NCI-H226 (cell line): ENCODE results near the gene TNIP1.

Experiments used
- DNase-seq: peaks from one replicate; pipeline ENCODE4 v3.0.0-alpha.2; 2015

TNIP1 gene

DNA sequence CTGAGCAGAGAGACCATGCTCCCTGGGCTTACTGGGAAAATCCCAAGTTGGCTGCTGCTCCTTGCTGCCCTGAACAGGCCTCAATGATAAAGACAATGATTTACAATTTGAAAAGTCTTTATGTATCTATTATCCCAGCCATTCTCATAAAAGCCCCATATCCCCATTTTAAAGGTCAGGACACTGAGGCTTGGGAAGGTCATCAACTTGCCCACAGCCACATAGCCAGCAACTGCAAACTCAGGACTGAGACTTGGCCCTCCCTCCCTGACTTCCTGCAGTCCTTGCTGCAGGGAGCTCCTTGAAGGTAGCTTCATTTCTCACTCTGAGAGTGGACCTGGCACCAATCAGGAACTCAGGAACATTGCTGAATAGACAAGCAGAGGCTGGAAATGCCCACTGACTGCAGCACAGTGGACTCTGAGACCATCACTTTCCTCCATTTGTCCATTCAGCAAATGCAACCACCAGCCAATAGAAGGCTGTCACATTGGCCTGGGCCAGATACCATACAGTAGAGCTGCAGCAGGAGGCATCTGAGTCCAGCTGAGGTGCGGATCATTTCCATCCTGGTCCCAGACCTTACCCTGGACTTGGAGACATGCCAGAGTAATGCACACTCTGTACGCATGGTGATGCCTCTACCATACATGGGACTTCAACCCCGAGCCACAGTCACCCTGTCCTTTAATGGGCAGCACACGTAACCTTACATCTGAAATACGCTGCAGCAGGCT is 18.3 kb downstream of the TNIP1 start:
- DNase-seq, result no peak

DNA sequence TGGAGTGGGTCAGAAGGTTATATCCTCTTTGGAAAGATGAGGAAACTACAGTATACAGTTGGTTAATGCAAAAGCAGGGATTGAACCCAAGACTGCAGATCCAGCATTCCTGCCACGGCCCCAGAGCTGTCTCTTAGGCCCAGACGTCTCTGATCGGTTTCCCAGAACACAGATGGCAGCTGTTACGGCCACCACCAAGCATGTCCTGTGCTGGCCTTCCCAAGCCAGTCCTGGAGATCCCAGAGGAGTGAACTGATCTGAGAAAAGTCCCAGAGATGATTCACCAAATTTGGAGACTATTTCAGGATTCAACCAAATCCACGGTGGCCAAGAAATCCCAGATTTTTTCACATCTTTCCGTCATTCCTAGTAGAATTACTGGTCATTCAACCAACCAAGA is 20.1 kb downstream of the TNIP1 start:
- DNase-seq, result no peak

DNA sequence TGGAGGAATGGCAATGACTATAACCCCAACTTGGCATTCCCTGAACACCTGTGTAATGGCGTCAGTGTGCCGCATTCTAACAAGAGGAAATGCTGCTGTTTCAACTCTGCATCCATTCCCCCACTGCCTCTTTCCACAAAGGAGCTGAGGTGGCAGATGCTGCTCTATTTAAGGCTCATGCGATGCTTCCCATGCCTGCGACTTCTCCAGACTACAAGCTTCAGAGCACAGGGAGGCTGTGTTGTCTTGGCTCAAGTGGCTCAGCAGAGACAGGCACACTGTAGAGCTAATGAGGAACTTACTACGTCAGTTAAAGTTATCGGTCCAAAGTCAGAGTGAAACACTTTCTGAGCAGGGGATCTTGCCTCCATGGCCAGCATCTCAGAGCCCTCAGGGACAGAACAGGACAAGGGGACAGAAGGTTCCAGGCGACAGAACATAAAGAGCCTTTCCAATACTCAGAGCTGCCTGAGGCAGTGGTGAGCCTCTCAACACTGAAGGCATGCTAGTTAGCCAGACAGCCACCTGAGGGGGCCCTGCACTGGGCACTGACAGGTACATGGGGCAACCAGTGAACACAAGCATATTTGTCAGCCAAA is 21.8 kb downstream of the TNIP1 start:
- no peak for DNase-seq

DNA sequence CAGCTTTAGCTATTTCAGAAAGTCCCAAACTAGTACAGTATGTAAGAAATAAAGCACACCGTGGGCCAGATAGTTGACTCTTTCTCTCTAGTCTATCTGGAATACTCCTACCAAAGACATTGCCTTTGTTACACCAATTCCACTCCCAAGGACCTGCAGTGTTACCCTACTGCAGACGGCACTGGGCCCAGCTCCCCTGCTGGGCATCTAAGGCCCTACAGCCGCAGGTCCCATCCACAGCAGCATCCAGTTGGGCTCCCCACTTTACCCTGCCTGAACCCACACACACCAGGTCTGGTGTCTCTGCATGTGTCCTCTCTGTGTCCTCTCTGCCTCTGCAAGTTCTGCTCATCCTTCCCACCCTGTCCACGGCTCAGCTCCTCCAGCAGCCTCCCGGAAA is 22.5 kb downstream of the TNIP1 start:
- DNase-seq, result no peak

DNA sequence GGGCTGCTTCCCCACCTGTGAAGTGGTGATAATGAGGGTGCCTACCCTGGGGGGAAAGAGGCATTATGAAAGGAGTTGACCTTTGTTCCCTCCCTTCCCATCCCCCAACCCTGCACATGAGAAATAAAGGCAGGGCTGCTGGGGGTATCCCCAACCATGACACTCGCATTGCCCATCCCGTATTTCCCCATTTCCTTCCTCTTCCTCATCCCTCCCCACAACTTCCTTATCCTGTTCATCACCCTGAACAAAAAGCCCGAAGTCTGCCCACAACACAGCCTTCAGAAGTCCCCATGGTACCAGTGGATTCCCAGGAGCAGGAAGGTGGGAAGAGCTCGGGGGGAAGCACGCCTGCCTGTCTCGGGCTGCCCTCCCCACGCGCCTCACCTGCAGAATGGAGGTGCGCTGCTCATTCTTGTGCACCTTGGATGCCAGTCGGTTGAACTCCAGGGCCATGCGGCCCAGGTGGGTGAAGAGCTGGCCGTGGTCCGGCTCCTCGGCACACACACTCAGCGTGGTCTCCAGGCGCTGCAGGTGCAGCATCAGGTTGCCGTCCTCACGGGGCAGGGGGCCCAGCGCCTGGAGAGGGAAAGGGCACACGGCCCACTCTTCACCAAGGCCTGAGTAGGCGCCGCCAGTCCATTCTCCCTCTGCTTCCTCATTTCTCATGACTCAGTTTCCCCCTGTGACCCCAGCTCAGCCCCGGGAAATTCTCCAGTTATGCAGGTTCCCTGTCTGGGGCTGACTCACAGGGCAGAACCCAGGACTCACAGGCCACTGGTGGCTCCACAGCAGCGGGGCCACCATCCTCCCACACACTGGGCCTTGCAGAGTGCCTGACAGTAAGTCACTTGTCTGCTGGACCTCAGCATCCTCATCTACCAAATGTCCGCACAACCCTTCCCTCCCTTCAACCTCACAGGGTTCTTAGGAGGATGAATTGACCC is 24.2 kb downstream of the TNIP1 start:
- no peak for DNase-seq

DNA sequence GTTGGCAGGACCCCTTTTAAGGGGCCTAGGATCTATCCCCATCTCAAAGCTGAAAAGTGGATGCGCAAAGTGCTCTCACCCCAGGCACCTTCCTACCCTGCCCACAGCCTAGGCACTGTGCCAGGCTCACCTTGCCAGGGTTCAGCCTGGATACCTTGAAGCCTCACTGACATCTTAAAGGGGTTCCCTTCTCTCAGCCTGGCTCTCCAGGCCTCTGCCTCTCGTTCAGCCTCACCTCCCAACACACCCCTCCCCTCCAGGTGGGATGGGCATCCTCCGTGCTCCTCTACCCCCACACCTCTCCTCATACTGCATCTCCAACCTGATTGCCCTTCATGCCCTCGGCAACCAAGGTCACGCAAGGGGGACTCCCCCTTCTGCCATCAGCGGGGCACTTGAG is 25.5 kb downstream of the TNIP1 start:
- no peak for DNase-seq

DNA sequence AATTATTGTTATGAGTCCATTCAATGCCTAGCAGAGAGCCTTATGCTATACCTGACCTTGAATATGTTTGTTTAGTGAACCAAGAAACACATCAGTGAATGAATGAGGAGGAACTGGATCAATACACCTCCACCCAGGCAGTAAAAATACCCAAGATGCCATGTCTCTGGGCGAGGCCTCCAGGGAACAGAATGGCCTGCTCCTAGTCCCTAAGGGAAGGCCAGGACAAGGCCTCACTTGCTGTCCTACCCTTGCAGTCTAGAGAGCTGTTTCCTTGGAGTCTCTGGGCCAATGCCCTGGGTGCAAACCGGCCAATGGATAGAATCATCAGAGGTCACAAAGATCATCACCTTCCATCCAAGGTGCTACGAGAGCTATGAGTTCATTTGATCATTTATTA is 26.1 kb downstream of the TNIP1 start:
- DNase-seq, result no peak

DNA sequence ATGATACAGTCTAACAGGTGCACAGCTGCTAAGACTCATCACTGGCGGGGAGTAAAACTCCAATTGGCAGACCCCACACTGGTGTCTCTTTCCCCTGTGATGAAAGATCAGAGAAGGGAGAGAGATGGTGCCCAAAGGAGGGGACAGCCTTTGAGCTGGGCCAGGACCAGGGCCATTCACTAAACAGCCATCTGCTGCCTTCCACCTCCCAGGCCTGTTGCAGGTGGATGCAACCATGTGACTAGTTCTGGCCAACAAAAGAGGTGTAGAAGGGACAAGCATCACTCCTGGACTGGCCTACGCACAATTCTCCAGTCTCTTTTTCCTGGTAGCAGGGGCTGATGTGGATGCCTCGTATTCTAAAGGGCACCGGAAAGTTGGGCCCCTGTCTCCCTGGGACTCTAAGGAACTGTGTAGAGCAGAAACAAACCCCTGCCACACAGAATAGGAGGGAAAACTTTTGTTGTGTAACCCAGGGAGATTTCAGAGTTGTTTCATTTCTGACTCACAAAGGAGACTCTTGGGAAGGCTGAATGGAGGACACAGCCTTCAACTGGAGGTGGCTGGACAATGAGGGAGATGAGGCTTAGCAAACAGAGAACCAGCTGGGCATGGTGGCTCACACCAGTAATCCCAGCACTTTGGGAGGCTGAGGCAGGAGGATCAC is 26.9 kb downstream of the TNIP1 start:
- DNase-seq, result no peak

DNA sequence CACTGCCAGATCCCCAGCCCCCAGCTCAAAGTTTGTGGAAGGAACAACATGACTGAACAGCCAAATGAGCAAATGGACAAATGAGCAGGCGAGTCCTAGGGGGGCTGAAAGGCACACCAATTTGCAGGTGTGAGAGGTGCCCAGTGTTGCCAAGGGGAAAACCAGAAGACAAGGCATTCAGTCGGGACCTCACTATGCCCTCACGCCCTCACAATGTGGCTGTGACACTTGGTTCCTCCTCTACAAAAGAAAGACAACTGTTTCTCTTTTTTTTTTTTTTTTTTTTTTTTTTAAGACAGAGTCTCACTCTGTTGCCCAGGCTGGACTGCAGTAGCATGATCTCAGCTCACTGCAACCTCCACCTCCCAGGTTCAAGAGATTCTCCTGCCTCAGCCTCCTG is 28.0 kb downstream of the TNIP1 start:
- DNase-seq, result no peak

DNA sequence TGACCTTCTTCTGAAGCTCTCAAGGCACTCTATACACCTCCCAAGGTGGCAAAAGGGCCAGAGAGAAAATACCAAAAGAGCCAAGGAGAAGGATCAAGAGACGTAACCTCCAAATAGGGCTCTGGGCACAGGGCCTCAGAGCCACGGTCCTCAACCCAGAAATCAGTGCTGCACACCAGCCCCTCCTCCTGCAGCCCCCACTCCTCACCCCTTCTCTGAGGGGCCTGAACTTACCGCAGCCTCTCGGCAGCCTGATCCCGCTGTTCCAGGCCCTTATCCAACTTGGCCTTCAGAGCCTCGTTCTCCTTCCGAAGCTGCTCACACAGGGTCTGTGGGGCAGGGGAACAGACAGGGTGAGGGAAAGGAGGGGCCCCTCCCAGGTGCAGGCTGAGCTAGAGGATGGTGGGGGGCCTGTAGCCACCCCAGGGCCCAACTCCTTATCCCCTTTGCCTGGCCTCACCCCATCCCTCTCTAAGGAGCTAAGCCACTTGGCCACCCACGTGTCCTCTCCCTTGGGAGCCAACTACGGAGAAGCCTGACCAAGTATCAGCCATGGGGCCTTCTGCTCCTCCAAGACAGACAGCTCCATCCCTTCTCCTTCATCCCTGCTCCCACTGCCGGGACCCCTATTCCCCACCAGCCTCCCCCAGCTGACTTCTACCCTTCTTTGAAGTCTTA is 28.8 kb downstream of the TNIP1 start:
- no peak for DNase-seq

DNA sequence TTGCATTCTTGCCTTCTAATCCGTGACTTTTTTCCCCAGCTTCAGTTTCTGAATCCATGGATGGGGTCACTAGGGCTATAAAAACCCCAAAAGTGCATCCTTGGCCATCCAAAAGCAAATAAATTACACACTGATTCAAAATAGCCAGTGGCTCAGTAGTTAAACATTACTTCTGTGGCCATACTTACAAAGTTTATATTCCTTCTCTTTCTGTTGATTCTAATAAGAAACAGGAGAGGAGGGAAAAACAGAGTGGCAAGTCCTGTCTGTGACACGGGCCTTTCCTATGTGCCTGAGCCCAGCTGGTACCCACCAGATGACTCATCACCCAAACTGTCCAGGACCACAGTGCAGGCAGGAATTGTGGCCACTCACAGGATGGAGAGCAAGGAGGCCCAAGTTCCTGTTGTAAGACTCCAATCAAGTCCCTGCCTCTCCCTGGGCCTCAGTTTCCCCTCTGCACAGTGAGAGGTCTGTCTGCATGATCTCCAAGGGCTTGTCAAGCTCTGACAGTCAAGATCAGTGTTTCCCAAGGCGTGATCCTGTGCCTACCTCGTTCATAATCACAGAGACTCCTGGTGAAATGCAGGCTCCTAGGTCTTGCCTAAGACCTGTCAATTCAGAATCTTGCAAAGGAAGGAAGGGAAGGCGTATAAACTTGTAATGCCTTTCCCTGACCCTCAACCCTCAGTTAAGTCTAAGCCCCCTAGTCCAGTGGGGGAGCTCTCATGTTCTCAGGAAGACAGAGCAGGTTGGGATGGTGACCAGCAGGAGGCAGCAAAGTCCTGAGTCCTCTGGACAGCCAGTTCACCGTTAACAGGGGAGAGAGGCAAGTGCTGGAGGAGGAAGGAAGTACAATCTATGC is 29.5 kb downstream of the TNIP1 start:
- DNase-seq, result peak; percentile 45

DNA sequence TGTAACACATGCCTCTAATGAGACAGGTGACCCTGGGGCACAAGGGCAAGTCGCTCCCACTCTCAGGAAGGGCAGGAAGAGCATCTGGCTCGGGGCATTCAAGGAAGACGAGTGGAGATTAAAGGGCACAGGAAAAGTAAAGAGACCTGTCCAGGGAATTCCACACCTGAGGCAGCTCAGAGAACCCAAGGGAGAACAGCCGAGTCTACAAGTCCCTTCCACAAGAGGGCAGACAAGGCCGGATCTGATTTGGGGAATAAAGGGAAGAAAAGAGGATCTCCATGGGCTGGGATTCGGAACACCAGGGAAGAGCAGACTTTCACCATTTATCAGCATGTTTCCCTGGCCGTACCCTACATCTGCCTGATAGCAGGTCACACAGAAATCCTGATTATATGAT is 32.3 kb downstream of the TNIP1 start:
- no peak for DNase-seq

DNA sequence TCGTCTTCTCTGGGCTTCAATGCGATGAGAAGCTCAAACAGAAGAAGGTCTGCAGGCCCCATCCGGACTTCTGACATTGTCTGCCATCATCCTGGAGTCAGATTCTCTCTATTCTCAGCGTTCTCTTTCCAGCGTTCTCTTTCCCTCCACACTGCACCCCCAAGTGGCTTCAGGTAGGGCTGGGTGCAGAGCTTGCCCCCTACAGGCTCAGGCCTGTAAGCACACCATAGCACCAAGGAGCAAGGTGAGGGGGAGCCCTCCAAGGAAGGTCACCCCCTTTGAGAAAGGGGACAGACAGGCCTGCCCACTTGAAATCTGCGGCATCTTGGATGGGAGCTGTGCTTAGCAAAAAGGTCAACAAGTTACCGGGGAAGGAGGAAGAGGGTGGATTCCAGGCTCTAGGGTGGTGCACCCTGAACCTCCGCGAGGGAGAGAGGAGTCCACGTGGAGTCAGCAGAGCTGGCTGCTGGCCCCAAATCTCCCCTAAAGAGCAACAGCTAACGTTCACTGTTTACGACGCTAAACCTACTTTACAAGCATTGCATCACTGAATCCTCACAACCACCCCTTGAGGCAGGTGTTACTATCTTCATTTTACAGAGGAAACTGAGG is 32.9 kb downstream of the TNIP1 start:
- no peak for DNase-seq

DNA sequence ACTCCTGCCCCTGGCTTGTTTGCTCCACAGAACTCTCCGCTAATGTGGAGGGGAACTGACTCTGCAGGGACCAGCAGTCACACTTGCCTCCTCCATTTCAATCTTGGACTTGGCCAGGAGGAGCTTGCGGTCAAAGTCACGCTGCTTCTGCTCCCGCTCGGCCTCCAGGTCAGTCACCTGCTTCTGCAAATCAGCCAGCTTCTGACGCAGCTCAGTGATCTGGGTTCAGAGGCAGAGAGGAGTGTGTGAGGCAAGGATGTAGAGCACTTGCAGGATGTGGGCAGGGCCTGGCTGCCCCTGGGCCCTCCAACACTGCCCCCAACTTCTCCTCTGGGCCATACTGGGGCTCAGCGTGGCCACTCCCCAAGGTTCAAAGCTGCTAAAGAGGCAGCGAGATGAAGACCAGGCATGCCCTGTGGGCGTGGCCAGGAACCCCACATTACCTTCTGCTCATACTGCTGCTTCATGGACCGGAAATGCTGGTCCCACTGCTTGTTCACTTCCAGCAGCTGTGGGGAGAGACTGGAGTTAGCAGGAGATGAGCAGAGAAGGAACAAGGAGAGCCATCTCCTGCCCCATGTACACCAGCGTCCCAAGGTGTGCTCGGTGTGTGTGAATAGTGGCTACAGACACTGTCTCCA is 38.3 kb downstream of the TNIP1 start:
- no peak for DNase-seq

DNA sequence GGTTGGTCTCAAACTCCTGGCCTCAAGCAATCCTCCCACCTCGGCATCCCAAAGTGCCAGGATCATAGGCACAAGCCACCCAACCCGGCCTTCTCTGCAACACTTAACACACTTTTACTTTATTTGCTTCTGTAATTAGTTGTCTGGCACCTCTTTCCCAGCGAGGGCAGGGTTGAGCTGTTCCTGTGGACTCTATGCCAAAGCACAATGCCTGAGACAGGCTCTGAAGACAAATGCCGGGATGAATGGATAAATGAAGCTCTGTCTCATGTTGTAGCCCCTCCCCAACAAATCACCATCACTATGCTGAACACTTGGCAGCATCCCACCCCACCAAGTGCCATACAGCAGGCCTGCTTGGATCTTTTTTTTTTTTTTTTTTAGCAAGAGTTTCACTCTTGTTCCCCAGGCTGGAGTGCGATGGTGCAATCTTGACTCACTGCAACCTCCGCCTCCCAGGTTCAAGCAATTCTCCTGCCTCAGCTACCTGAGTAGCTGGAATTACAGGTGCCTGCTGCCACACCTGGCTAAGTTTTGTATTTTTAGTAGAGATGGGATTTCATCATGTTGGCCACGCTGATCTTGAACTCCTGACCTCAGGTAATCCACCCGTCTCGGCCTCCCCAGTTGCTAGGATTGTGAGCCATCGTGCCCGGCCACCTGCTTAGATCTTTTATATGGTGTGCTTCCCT is 39.1 kb downstream of the TNIP1 start:
- DNase-seq, result no peak

DNA sequence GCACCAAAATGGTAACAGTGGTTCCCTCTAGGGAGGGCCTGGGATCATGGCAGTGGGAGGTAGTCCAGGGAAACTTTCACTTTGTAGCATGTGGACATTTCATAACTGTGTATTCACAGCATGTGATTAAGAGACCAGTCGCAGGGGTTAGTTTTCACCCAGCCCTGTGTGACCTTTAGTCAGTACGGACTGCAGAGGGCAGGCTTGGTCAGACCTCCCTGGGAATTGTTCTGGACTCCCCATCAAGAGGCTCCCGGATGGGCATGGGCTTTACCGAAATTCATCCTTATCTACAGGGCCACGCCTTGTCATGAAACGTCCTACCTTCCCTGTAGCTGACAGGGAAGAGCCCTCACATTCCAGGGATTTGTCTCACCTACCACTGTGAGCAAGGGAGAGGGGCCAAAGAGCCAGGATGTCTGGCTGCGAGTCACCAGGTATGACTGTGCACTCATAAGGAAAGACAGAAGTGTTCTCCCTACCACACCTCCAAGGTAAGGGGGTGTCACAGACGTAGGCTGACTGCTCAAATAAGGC is 40.6 kb downstream of the TNIP1 start:
- peak; percentile 62 for DNase-seq

DNA sequence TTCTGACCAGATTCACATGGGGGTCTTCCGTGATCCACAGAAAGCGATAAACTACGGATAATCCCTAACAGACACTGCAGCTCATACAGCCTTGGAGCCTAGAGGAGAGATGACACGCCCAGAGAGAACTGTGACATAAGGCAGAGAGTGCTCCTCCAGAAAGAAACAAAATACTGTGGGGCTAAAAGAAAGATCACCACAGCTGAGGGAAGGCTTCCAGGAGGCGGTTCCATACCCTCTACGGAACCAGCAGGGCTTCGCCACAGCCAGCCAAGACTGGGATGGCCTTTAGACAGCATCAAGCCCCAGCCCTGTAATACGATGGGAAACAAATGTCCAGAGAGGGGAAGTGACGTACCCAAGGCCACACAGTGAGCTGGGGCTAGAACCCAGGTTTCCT is 41.2 kb downstream of the TNIP1 start:
- no peak for DNase-seq

DNA sequence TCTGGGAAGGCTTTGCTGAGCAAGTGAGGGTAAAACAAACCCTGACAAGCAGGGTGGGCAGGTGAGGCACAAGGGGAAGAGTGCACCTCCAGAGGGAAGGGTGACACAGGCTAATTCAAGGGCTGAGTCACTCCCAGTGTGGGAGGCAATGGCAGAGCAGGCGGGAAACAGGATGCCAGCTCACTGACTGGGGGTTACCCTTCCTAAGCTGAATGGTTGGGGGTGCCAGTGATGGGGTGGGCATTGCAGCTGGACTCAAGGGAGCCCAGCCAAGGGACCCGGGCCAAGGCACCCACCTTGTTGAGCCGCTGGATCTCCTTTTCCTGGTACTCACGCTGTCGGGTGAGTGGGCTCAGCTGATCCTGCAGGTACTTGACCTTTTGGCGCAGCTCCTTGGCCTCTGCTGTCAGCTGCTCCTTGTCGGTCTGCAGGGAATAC is 42.0 kb downstream of the TNIP1 start:
- no peak for DNase-seq

DNA sequence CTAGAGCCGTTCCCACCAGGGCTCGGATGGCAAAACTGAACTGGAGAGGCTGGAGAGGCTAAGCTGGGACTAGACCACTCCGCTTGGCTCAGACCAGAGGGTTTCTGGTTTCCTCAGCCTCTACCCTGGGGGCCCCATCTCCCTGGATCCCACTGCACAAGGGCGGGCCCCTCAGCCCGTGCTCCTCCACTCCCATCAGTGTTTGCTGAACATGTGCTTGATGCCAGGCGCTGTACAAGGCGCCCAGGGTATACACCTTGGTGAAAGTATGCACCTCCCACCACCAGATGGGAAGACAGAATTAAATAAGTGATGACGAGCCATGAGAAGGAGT is 42.5 kb downstream of the TNIP1 start:
- DNase-seq, result no peak
